Keratinocyte (primary cell): Measurements from ENCODE around the gene CRAMP1. TPM values are rescaled to one million over a fixed set of nuclear protein-coding genes. Genes with fewer than 3 reads are reported as not detected.
A peak's percentile ranks its signal among the peaks of the same experiment; 100 is the strongest.

Experiments
- DNase-seq: peaks from one replicate; pipeline ENCODE4 v3.0.0-alpha.2; 2011; ENCODE audit warnings: low read depth, missing footprints, low spot score
- FAIRE-seq: peaks from 2 replicates; lab custom pipeline; 2011; peaks lifted over from hg19 to GRCh38; lab: Jason Lieb, UNC
- H2AFZ ChIP-seq: 2 replicates; pipeline ENCODE4 v1.6.0; 2012; ENCODE audit warnings: low read length, control low read depth, inconsistent platforms; ENCODE audit not compliant: control insufficient read depth
- H3K27ac ChIP-seq: 2 replicates; pipeline ENCODE4 v1.5.1; 2011; ENCODE audit warnings: low read length; ENCODE audit not compliant: control insufficient read depth, insufficient read depth
- H3K27me3 ChIP-seq: 3 replicates; pipeline ENCODE4 v1.6.0; 2011; ENCODE audit warnings: low read length; ENCODE audit not compliant: control insufficient read depth, insufficient read depth; ENCODE audit errors: extremely low read depth
- H3K36me3 ChIP-seq, 2 experiments: 2 replicates in 1 of 2; 3 replicates in 1 of 2; pipeline ENCODE4 v1.5.1; 2011; ENCODE audit warnings: low read length in 2 of 2, mild to moderate bottlenecking in 1 of 2; ENCODE audit not compliant: control insufficient read depth in 2 of 2, insufficient read depth in 2 of 2; ENCODE audit errors: extremely low read depth in 1 of 2
- H3K4me1 ChIP-seq: 3 replicates; pipeline ENCODE4 v1.5.1; 2011; ENCODE audit warnings: low read length; ENCODE audit not compliant: control insufficient read depth, insufficient read depth; ENCODE audit errors: extremely low read depth
- H3K4me2 ChIP-seq: 3 replicates; pipeline ENCODE4 v1.6.0; 2011; ENCODE audit warnings: low read depth, low read length; ENCODE audit not compliant: control insufficient read depth, insufficient read depth; ENCODE audit errors: extremely low read depth
- H3K4me3 ChIP-seq, 3 experiments: fragments of 200-600 bp in 1 of 3; sonication (generic) in 1 of 3; 2 replicates in 2 of 3; 3 replicates in 1 of 3; pipeline ENCODE4 v1.5.1; 2011 to 2016; ENCODE audit warnings: low read length in 3 of 3, mild to moderate bottlenecking in 3 of 3, control low read depth in 2 of 3, inconsistent platforms in 1 of 3, low read depth in 1 of 3, mixed read lengths in 1 of 3, mixed run types in 1 of 3, moderate library complexity in 1 of 3; ENCODE audit not compliant: control insufficient read depth in 2 of 3, insufficient read depth in 2 of 3; ENCODE audit errors: extremely low read depth in 1 of 3
- H3K79me2 ChIP-seq: 2 replicates; pipeline ENCODE4 v1.6.0; 2012; ENCODE audit warnings: low read length; ENCODE audit not compliant: control insufficient read depth, insufficient read depth
- H3K9ac ChIP-seq: 3 replicates; pipeline ENCODE4 v1.6.0; 2011; ENCODE audit warnings: low read length; ENCODE audit not compliant: control insufficient read depth, insufficient read depth; ENCODE audit errors: extremely low read depth
- H3K9me1 ChIP-seq: 3 replicates; pipeline ENCODE4 v1.6.0; 2011; ENCODE audit warnings: low read length; ENCODE audit not compliant: control insufficient read depth, insufficient read depth; ENCODE audit errors: extremely low read depth
- H3K9me3 ChIP-seq: 2 replicates; pipeline ENCODE4 v1.5.1; 2012; ENCODE audit warnings: low read depth, low read length; ENCODE audit not compliant: control insufficient read depth
- H4K20me1 ChIP-seq: 3 replicates; pipeline ENCODE4 v1.6.0; 2011; ENCODE audit warnings: low read length; ENCODE audit not compliant: control insufficient read depth, insufficient read depth; ENCODE audit errors: extremely low read depth
- EZH2 ChIP-seq: IDR thresholded peaks from one replicate; pipeline ENCODE4 v1.6.1; 2012; ENCODE audit warnings: inconsistent platforms, mild to moderate bottlenecking, low read length, moderate library complexity
- dilution Hi-C: fragments of 300-500 bp; cut with MboI; formaldehyde crosslinking; loops from one replicate; pipeline ENCODE4 v1.7.0; 2020; ENCODE audit warnings: low sequenced_read_pairs; ENCODE audit not compliant: extremely low pct_ligation_motif_present
- polyA plus RNA-seq, 5 experiments: library from polyadenylated mRNA; depleted of rRNA in 3 of 5; stranded (reverse) in 3 of 5; stranded (forward) in 1 of 5; unstranded in 1 of 5; fragments of >200 nt; gene quantifications; 1 replicate in 1 of 5; 2 replicates in 3 of 5; 3 replicates in 1 of 5; pipeline versions ENCODE4 v1.2.1 to v1.2.3, GENCODE V29; 2011 to 2012; ENCODE audit warnings: missing spikeins in 2 of 5, low read depth in 1 of 5, low replicate concordance in 1 of 5
- TF ChIP-seq, protein P1 (sequence below), 3 experiments: IDR thresholded peaks in 1 of 3; conservative IDR thresholded peaks in 1 of 3; optimal IDR thresholded peaks in 1 of 3; 2 replicates in 2 of 3; 3 replicates in 1 of 3; pipeline versions ENCODE3 to v1.5.1; 2011; ENCODE audit warnings: low read length in 3 of 3, mild to moderate bottlenecking in 3 of 3, moderate library complexity in 2 of 3, control low read depth in 1 of 3, inconsistent platforms in 1 of 3; ENCODE audit not compliant: insufficient read depth in 2 of 3; ENCODE audit errors: extremely low read depth in 1 of 3

The CRAMP1 gene
- polyA plus RNA-seq, 1 donor (not counting 4 experiments of a cell fraction or from before 2014, with no cell fraction given), result 6.5 TPM

DNA sequence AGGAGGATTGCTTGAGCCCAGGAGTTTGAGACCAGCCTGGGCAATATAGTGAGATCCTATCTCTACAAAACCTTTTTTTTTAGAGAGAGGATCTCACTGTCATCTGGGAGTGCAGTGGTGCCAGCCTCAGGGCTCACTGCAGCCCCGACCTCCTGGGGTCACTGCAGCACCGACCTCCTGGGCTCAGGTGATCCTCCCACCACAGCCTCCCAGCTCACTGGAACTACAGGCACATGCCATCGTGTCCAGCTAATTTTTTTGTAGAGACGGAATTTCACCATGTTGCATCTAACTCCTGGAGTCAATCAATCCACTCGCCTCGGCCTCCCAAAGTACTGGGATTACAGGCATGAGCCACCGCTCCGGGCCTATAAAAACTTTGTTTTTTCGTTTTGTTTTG lies 109.2 kb downstream of the CRAMP1 start:
- no peak for TF ChIP-seq EZH2
- TF ChIP-seq, protein P1, sequence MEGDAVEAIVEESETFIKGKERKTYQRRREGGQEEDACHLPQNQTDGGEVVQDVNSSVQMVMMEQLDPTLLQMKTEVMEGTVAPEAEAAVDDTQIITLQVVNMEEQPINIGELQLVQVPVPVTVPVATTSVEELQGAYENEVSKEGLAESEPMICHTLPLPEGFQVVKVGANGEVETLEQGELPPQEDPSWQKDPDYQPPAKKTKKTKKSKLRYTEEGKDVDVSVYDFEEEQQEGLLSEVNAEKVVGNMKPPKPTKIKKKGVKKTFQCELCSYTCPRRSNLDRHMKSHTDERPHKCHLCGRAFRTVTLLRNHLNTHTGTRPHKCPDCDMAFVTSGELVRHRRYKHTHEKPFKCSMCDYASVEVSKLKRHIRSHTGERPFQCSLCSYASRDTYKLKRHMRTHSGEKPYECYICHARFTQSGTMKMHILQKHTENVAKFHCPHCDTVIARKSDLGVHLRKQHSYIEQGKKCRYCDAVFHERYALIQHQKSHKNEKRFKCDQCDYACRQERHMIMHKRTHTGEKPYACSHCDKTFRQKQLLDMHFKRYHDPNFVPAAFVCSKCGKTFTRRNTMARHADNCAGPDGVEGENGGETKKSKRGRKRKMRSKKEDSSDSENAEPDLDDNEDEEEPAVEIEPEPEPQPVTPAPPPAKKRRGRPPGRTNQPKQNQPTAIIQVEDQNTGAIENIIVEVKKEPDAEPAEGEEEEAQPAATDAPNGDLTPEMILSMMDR (optimal IDR thresholded peaks at IDR 0.05 in 1 of 3, IDR thresholded peaks at IDR 0.05 in 1 of 3, conservative IDR thresholded peaks at IDR 0.05 in 1 of 3; ENCODE audit: extremely low read depth in 1 of 3, insufficient read depth in 2 of 3, low read length in 3 of 3), result no peak
- H3K27ac ChIP-seq, result no peak overlapping the region
- dilution Hi-C loops, result no loop called here
- no peaks in the 10 kb centered on the region for H3K9me3 ChIP-seq
- no peak overlapping the region for H3K9ac ChIP-seq
- H3K4me2 ChIP-seq, result no peak overlapping the region
- H4K20me1 ChIP-seq, result no peaks in the 10 kb centered on the region
- H3K9me1 ChIP-seq, result no peaks in the 10 kb centered on the region
- peaks cover 17% of the 10 kb centered on the region for H3K4me1 ChIP-seq
- FAIRE-seq (no peak), DNase-seq (no peak)
- H2AFZ ChIP-seq, result no peak overlapping the region
- peaks cover 13% of the 10 kb centered on the region for H3K79me2 ChIP-seq
- H3K4me3 ChIP-seq, result no peak overlapping the region
- H3K36me3 ChIP-seq, result peaks cover 2 to 11% of the 10 kb centered on the region in 2 experiments
- H3K27me3 ChIP-seq, result no peaks in the 10 kb centered on the region

DNA sequence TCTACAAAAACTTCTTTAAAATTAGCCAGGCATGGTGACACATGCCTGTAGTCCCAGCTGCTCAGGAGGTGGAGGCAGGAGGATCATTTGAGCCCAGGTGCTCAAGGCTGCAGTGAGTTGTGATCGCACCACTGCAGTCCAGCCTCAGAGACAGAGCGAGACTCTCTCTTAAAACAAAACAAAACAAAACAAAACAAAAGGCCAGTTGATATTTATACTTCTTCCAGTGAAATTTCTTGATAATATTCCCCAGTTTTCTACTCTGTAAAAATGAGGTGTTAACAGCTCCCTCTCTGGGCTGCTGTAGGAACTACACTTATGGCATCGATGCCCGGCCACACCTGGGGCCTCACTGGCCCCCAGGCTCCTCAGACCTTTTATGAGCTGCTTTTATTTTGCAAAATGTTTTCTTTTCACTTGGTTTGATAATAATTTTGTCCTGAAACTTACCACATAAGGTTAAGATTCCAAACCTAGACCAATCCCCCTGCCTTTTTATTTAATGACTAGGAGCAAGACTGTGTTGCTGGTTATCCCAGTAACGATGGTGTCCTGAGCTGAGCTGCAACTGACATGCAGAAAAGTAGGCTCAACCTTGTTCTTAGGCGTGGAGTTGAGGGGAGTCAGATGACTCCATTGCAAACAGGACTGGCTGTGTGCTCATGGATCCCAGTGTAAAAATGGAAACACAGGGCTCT lies 111.4 kb downstream of the CRAMP1 start:
- Histone ChIP-seq H4K20me1 (peaks cover 2% of the 10 kb centered on the region), H3K4me3 (no peak overlapping the region), H3K27me3 (no peaks in the 10 kb centered on the region), H2AFZ (no peak overlapping the region), H3K9me1 (no peaks in the 10 kb centered on the region), H3K9ac (no peak overlapping the region), H3K4me1 (peaks cover 17% of the 10 kb centered on the region), H3K9me3 (no peaks in the 10 kb centered on the region), H3K79me2 (peaks cover 12% of the 10 kb centered on the region), H3K36me3 (peaks cover 2 to 19% of the 10 kb centered on the region in 2 experiments), H3K4me2 (peak overlapping the region; percentile 32), H3K27ac (peak overlapping the region; percentile 40)
- TF ChIP-seq, protein P1 (optimal IDR thresholded peaks at IDR 0.05 in 1 of 3, IDR thresholded peaks at IDR 0.05 in 1 of 3, conservative IDR thresholded peaks at IDR 0.05 in 1 of 3; ENCODE audit: extremely low read depth in 1 of 3, insufficient read depth in 2 of 3, low read length in 3 of 3), result peak; percentile 61 to 85 (median 73)
- no peak for TF ChIP-seq EZH2
- dilution Hi-C loops, result no loop called here
- DNase-seq (no peak), FAIRE-seq (no peak)
